Measurements from ENCODE around the gene STAG1.
"Not testable (repeated sequence)": the region's sequence is repeated elsewhere in the genome, so short reads cannot be mapped to it uniquely, and the experiment has no call there.

STAG1 gene

GRCh38 chr3:136414476-136414875, 337.7 kb downstream of the STAG1 start:
- no peak for FAIRE-seq
- no peak for DNase-seq (ENCODE audit: low spot score)

- FAIRE-seq = no peak
- no peak for DNase-seq (ENCODE audit: low spot score)
Measured at GRCh38 chr3:136412307-136412706, 339.9 kb downstream of the STAG1 start.

- DNase-seq (ENCODE audit: low spot score) = no peak
- FAIRE-seq = no peak
Measured at GRCh38 chr3:136409549-136409948, 342.6 kb downstream of the STAG1 start.

- DNase-seq (ENCODE audit: low spot score) (no peak), FAIRE-seq (no peak)
Measured at GRCh38 chr3:136404056-136404455, 348.1 kb downstream of the STAG1 start.

GRCh38 chr3:136396916-136397315, 355.3 kb downstream of the STAG1 start:
- DNase-seq (ENCODE audit: low spot score) (no peak), FAIRE-seq (no peak)

- DNase-seq (ENCODE audit: low spot score) (no peak), FAIRE-seq (no peak)
Measured at GRCh38 chr3:136390574-136390973, 361.6 kb downstream of the STAG1 start.

GRCh38 chr3:136387031-136387430, 365.1 kb downstream of the STAG1 start:
- FAIRE-seq = no peak
- no peak for DNase-seq (ENCODE audit: low spot score)

GRCh38 chr3:136385457-136385856, 366.7 kb downstream of the STAG1 start:
- FAIRE-seq (no peak), DNase-seq (ENCODE audit: low spot score) (no peak)

- no peak for FAIRE-seq
- no peak for DNase-seq (ENCODE audit: low spot score)
Measured at GRCh38 chr3:136381051-136381450, 371.1 kb downstream of the STAG1 start.

- FAIRE-seq (no peak), DNase-seq (ENCODE audit: low spot score) (no peak)
Measured at GRCh38 chr3:136380530-136380929, 371.6 kb downstream of the STAG1 start.

GRCh38 chr3:136378011-136378410, 374.2 kb downstream of the STAG1 start:
- DNase-seq (ENCODE audit: low spot score) (no peak), FAIRE-seq (no peak)

GRCh38 chr3:136377508-136377907, 374.7 kb downstream of the STAG1 start:
- DNase-seq (ENCODE audit: low spot score) (no peak), FAIRE-seq (no peak)

GRCh38 chr3:136375800-136376199, 376.4 kb downstream of the STAG1 start:
- DNase-seq (ENCODE audit: low spot score); FAIRE-seq: not testable (repeated sequence)

- FAIRE-seq (no peak), DNase-seq (ENCODE audit: low spot score) (no peak)
Measured at GRCh38 chr3:136366289-136366688, 385.9 kb downstream of the STAG1 start.

- DNase-seq (ENCODE audit: low spot score) = no peak
- no peak for FAIRE-seq
Measured at GRCh38 chr3:136353461-136353860, 398.7 kb downstream of the STAG1 start.

GRCh38 chr3:136351905-136352304, 400.3 kb downstream of the STAG1 start:
- no peak for FAIRE-seq
- no peak for DNase-seq (ENCODE audit: low spot score)

- FAIRE-seq (no peak), DNase-seq (ENCODE audit: low spot score) (no peak)
Measured at GRCh38 chr3:136351351-136351750, 400.8 kb downstream of the STAG1 start.

- FAIRE-seq (no peak), DNase-seq (ENCODE audit: low spot score) (no peak)
Measured at GRCh38 chr3:136350557-136350956, 401.6 kb downstream of the STAG1 start.

- FAIRE-seq (no peak), DNase-seq (ENCODE audit: low spot score) (no peak)
Measured at GRCh38 chr3:136350132-136350531, 402.0 kb downstream of the STAG1 start.

GRCh38 chr3:136346486-136346885, 405.7 kb downstream of the STAG1 start:
- FAIRE-seq (no peak), DNase-seq (ENCODE audit: low spot score) (no peak)

GRCh38 chr3:136343873-136344555, 408.2 kb downstream of the STAG1 start:
- DNase-seq (ENCODE audit: low spot score) (peak; percentile 65), FAIRE-seq (no peak)

GRCh38 chr3:136343446-136343845, 408.7 kb downstream of the STAG1 start:
- DNase-seq (ENCODE audit: low spot score) = no peak
- FAIRE-seq = no peak

GRCh38 chr3:136336329-136337100, 415.7 kb downstream of the STAG1 start:
- FAIRE-seq (no peak), DNase-seq (ENCODE audit: low spot score) (no peak)

Measured in urothelium cell line (cell line).